ENCODE results near the gene FKBP2.
A peak's percentile ranks its signal among the peaks of the same experiment; 100 is the strongest.

The FKBP2 gene

DNA sequence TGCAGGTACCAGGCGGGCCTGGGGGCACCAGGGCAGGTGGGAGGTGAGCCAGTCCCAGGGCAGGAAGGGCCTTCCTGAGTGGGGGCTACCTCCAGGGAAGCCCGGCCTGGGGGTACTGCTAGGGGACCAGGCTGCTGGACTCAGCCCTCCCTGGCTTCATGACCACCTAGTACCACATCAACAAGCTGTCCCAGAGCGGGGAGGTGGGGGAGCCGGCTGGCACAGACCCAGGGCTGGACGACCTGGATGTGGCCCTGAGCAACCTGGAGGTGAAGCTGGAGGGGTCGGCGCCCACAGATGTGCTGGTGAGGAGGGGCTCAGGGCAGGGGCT is 21.6 kb upstream of the FKBP2 start:
- no peak for DNase-seq (ENCODE audit: low read depth in 3 of 3)

DNA sequence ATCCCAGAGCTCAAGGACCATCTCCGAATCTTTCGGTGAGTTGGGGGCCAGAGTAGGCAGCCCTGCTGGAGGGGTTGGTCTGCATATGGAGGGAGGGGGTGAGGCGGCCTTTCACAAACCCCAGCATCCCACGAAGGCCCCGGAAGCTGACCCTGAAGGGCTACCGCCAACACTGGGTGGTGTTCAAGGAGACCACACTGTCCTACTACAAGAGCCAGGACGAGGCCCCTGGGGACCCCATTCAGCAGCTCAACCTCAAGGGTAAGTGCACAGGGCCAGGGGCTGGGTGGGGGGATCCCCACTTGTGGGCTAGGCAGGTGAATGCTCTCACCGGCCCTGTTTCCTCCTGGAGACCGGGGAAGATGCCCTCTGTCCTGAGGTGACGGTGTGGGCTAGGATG is 21.1 kb upstream of the FKBP2 start:
- no peak for DNase-seq (ENCODE audit: low read depth in 3 of 3)

DNA sequence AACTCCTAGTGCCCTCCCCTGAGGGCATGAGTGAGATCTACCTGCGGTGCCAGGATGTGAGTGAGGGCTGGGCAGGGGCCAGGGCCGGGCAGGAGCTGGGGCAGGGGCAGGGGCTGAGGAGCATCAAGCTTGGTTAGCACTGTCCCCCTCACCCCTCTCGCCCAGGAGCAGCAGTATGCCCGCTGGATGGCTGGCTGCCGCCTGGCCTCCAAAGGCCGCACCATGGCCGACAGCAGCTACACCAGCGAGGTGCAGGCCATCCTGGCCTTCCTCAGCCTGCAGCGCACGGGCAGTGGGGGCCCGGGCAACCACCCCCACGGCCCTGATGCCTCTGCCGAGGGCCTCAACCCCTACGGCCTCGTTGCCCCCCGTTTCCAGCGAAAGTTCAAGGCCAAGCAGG is 20.6 kb upstream of the FKBP2 start:
- no peak for DNase-seq (ENCODE audit: low read depth in 3 of 3)

DNA sequence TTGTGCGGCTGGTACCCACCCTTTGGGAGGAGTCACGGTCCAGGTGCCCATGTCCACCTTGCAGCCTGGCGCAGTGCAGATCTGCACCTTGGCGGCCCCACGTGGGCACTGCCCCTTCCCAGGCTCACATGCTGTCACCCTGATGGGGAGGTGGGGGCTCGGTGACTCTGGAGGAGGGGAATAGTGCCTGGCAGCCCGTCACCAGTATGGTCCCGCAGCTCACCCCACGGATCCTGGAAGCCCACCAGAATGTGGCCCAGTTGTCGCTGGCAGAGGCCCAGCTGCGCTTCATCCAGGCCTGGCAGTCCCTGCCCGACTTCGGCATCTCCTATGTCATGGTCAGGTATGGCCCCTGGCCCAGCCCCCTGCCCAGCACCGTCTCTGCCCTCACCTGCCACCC is 20.1 kb upstream of the FKBP2 start:
- DNase-seq (ENCODE audit: low read depth in 3 of 3), result no peak

DNA sequence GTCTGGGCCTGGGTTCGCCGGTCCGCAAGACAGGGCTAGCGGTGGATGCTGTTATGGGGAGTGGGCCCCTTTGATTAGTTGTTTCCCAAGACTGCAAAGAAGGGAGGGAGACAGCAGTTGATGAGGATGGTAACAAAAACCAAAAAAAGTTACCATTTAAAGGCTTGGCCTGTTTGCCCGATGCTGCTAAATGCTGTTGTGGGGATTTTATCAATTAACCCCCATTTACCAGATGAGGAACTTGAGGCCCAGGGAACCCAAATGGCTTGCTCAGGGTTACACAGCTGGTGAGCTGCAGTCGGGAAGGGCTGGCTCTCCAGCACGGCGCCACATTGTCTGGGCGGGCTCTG is 18.3 kb upstream of the FKBP2 start:
- DNase-seq (ENCODE audit: low read depth in 3 of 3), result no peak

GRCh38 chr11:64223001-64223651 is 17.8 kb upstream of the FKBP2 start:
- no peak for DNase-seq (ENCODE audit: low read depth in 3 of 3)

- no peak for DNase-seq (ENCODE audit: low read depth in 3 of 3)
These were observed 16.6 kb upstream of the FKBP2 start for GRCh38 chr11:64224151-64224890.

GRCh38 chr11:64224891-64225607 is 15.8 kb upstream of the FKBP2 start:
- no peak for DNase-seq (ENCODE audit: low read depth in 3 of 3)

- peak; percentile 82 to 93 (median 84) for DNase-seq (ENCODE audit: low read depth in 3 of 3)
These were observed 15.0 kb upstream of the FKBP2 start, which contains the start of the genes NUDT22 and TRPT1 for GRCh38 chr11:64225608-64226506. Gene NUDT22, plus strand, starts transcription at chr11:64226274. Its CDS starts 379 bp downstream, at chr11:64226653. Gene TRPT1, minus strand, starts transcription at chr11:64226186. Its CDS starts 326 bp downstream, at chr11:64225860.

GRCh38 chr11:64226507-64227051 is 14.3 kb upstream of the FKBP2 start:
- DNase-seq (ENCODE audit: low read depth in 3 of 3), result no peak

DNA sequence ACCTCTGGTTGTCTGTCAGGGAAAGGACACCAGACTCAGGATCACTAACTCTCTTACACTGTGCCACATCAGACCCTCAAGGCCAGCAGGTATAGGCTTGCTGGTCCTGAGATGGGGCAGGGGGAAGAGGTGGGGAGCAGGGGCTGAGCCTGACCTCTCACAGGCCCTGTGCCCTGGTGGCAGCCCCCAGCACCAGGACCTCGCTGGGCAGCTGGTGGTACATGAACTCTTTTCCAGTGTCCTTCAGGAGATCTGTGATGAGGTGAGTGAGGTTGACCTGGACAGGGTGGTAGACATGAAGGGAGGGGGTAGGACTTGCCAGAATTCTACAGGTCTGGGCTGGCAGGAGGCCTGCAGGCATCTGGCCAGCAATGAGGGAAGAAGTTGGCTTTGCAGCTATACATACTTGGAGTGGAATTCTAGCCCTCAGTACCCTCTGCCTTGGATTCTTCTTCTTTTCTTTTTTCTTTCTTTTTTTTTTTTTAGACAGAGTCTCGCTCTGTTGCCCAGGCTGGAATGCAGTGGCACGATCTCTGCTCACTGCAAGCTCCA is 13.4 kb upstream of the FKBP2 start:
- no peak for DNase-seq (ENCODE audit: low read depth in 3 of 3)

GRCh38 chr11:64229090-64229743 is 11.7 kb upstream of the FKBP2 start:
- DNase-seq (ENCODE audit: low read depth in 3 of 3), result no peak

- no peak for DNase-seq (ENCODE audit: low read depth in 3 of 3)
These were observed 11.1 kb upstream of the FKBP2 start for GRCh38 chr11:64229744-64230170.

GRCh38 chr11:64230171-64230984 is 10.5 kb upstream of the FKBP2 start, which contains the start of gene DNAJC4:
Gene DNAJC4, plus strand, starts transcription at chr11:64230548. Its CDS starts 307 bp downstream, at chr11:64230855.
- DNase-seq (ENCODE audit: low read depth in 3 of 3), result peak; percentile 71 to 76 (median 75)

- DNase-seq (ENCODE audit: low read depth in 3 of 3), result no peak
These were observed 9.9 kb upstream of the FKBP2 start for GRCh38 chr11:64230985-64231365.

DNA sequence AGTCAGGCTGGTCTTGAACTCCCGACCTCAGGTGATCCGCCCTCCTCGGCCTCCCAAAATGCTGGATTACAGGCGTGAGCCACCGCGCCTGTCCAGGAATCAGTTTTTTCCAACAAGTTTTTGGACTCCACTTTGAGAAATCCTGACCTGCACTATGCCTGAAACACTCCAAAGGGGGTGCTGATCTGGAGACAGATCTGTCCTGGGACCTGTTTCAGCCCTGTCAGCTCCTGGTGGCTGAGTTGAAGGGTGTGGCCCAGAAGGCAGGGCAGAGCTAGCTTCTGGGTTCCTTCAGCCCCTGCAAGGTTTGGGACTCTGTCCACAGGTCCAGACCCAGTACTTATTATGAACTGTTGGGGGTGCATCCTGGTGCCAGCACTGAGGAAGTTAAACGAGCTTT is 9.3 kb upstream of the FKBP2 start:
- DNase-seq (ENCODE audit: low read depth in 3 of 3), result no peak

- no peak for DNase-seq (ENCODE audit: low read depth in 3 of 3)
These were observed 8.5 kb upstream of the FKBP2 start for GRCh38 chr11:64232182-64232966.

DNA sequence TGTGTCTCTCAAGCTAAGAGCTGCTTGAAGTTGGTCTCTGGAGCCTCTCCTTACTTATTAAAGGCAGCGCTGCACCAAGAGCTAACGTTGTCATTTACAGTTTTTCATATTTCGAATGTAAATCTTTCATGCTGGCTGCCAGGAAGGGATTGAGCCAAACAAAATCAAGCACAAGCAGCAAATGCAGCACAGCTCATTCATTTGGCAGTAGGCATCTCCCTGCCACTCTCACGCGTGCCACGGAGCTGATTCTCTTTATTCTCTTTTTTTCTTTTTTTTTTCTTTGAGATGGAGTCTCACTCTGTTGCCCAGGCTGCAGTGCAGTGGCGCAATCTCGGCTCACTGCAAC is 8.0 kb upstream of the FKBP2 start:
- DNase-seq (ENCODE audit: low read depth in 3 of 3), result no peak

All from stimulated activated CD4-positive, alpha-beta T cell treated with anti-CD3 and anti-CD28 coated beads, TNF-alpha, amount 100 ng/mL, for 4 hours (primary cell).